ENCODE data around the gene METTL21A.

Gene METTL21A

GRCh38 chr2:207625014-207625907 lies at the start of gene METTL21A:
TSS of gene METTL21A (minus strand) at chr2:207625394. CDS start at chr2:207624375, 1,019 bp downstream.
- H3K27ac ChIP-seq, result peak within 1 kb of the TSS; percentile 90
- no peak for TF ChIP-seq CTCF (conservative IDR thresholded peaks at IDR 0.05)

GRCh38 chr2:207674826-207675225 lies 49.6 kb upstream of the METTL21A start:
- H3K27ac ChIP-seq, result no peak overlapping the region
- TF ChIP-seq CTCF (conservative IDR thresholded peaks at IDR 0.05), result no peak

GRCh38 chr2:207674266-207674774 lies 49.1 kb upstream of the METTL21A start:
- no peak for TF ChIP-seq CTCF (conservative IDR thresholded peaks at IDR 0.05)
- no peak overlapping the region for H3K27ac ChIP-seq

- TF ChIP-seq CTCF (conservative IDR thresholded peaks at IDR 0.05), result no peak
- H3K27ac ChIP-seq, result no peak overlapping the region
Observed at GRCh38 chr2:207673431-207673830, 48.2 kb upstream of the METTL21A start.

GRCh38 chr2:207670887-207671286 lies 45.7 kb upstream of the METTL21A start:
- TF ChIP-seq CTCF (conservative IDR thresholded peaks at IDR 0.05), result no peak
- H3K27ac ChIP-seq, result no peak overlapping the region

- peak overlapping the region; percentile 18; the same call in 1 of the 2 replicates for H3K27ac ChIP-seq
- no peak for TF ChIP-seq CTCF (conservative IDR thresholded peaks at IDR 0.05)
Observed at GRCh38 chr2:207663870-207664545, 38.8 kb upstream of the METTL21A start.

GRCh38 chr2:207662203-207662602 lies 37.0 kb upstream of the METTL21A start:
- no peak overlapping the region for H3K27ac ChIP-seq
- TF ChIP-seq CTCF (conservative IDR thresholded peaks at IDR 0.05), result no peak
